Neuronal stem cell (in vitro differentiated cells): ENCODE data around the gene GARNL3.

Experiments used
- DNase-seq: peaks from one replicate; pipeline ENCODE4 v3.0.0-alpha.2; 2013; ENCODE audit warnings: low spot score
- H2AFZ ChIP-seq: one replicate; pipeline ENCODE4 v1.6.1; 2013; ENCODE audit warnings: mild to moderate bottlenecking, low read length, inconsistent platforms
- H2AK5ac ChIP-seq: 2 replicates; pipeline ENCODE4 v1.6.1; 2013; ENCODE audit warnings: low read depth, mild to moderate bottlenecking, inconsistent platforms, low read length, moderate library complexity, mixed read lengths
- H2BK120ac ChIP-seq: 2 replicates; pipeline ENCODE4 v1.6.1; 2013; ENCODE audit warnings: low read depth, mild to moderate bottlenecking, inconsistent platforms, low read length, moderate library complexity, mixed read lengths
- H2BK12ac ChIP-seq: one replicate; pipeline ENCODE4 v1.6.1; 2013; ENCODE audit warnings: low read length, inconsistent platforms
- H2BK15ac ChIP-seq: 2 replicates; pipeline ENCODE4 v1.6.1; 2013; ENCODE audit warnings: mild to moderate bottlenecking, low read length, inconsistent platforms, mixed read lengths
- H2BK5ac ChIP-seq: one replicate; pipeline ENCODE4 v1.6.1; 2013; ENCODE audit warnings: inconsistent platforms, mild to moderate bottlenecking, low read length, moderate library complexity
- H3K14ac ChIP-seq: one replicate; pipeline ENCODE4 v1.6.1; 2013; ENCODE audit warnings: low read length, inconsistent platforms
- H3K18ac ChIP-seq: 2 replicates; pipeline ENCODE4 v1.6.1; 2013; ENCODE audit warnings: low read length, inconsistent platforms
- H3K23ac ChIP-seq: 2 replicates; pipeline ENCODE4 v1.6.1; 2013; ENCODE audit warnings: low read depth, mild to moderate bottlenecking, mixed read lengths, low read length, inconsistent platforms; ENCODE audit not compliant: poor library complexity
- H3K27ac ChIP-seq: replicated peaks from 3 replicates; pipeline ENCODE4 v1.5.1; 2013; ENCODE audit warnings: low read length, inconsistent platforms
- H3K27me3 ChIP-seq, 3 experiments: 2 replicates each; pipeline ENCODE4 v1.6.1; 2013; ENCODE audit warnings: low read length in 3 of 3, mild to moderate bottlenecking in 2 of 3, inconsistent platforms in 1 of 3, low read depth in 1 of 3, mixed read lengths in 1 of 3, moderate library complexity in 1 of 3; ENCODE audit not compliant: control insufficient read depth in 3 of 3, insufficient read depth in 3 of 3
- H3K36me3 ChIP-seq, 2 donors: replicated peaks in 1 of 2; 2 replicates each; pipeline ENCODE4 v1.6.1; 2013; ENCODE audit warnings: low read length in 2 of 2; ENCODE audit not compliant: control insufficient read depth in 2 of 2, insufficient read depth in 2 of 2
- H3K4ac ChIP-seq: 2 replicates; pipeline ENCODE4 v1.6.1; 2013; ENCODE audit warnings: inconsistent platforms, mild to moderate bottlenecking, low read length, moderate library complexity
- H3K4me1 ChIP-seq, 2 donors: 1 replicate in 1 of 2; 2 replicates in 1 of 2; pipeline ENCODE4 v1.6.1; 2013; ENCODE audit warnings: low read length in 2 of 2, low read depth in 1 of 2; ENCODE audit not compliant: control insufficient read depth in 2 of 2, insufficient read depth in 1 of 2
- H3K4me2 ChIP-seq: one replicate; pipeline ENCODE4 v1.6.1; 2013; ENCODE audit warnings: mild to moderate bottlenecking, low read length, inconsistent platforms; ENCODE audit not compliant: insufficient read depth, poor library complexity, severe bottlenecking
- H3K4me3 ChIP-seq, 2 donors: 2 replicates each; pipeline ENCODE4 v1.5.1; 2013; ENCODE audit warnings: low read length in 2 of 2, mild to moderate bottlenecking in 2 of 2, inconsistent platforms in 1 of 2, moderate library complexity in 1 of 2
- H3K79me1 ChIP-seq: one replicate; pipeline ENCODE4 v1.6.1; 2013; ENCODE audit warnings: low read depth, mild to moderate bottlenecking, inconsistent platforms, low read length, moderate library complexity
- H3K9ac ChIP-seq: one replicate; pipeline ENCODE4 v1.6.1; 2013; ENCODE audit warnings: mild to moderate bottlenecking, low read depth, low read length, inconsistent platforms; ENCODE audit not compliant: poor library complexity
- H3K9me3 ChIP-seq, 2 donors: replicated peaks in 1 of 2; 2 replicates each; pipeline versions ENCODE3 to v1.6.1; 2013; ENCODE audit warnings: low read length in 2 of 2, mild to moderate bottlenecking in 2 of 2, inconsistent platforms in 1 of 2, low read depth in 1 of 2, mixed read lengths in 1 of 2, moderate library complexity in 1 of 2; ENCODE audit not compliant: control insufficient read depth in 2 of 2, insufficient read depth in 1 of 2
- H4K8ac ChIP-seq: one replicate; pipeline ENCODE4 v1.6.1; 2013; ENCODE audit warnings: low read depth, mild to moderate bottlenecking, inconsistent platforms, low read length, moderate library complexity
- H4K91ac ChIP-seq: one replicate; pipeline ENCODE4 v1.6.1; 2013; ENCODE audit warnings: low read length, low read depth, mild to moderate bottlenecking, inconsistent platforms; ENCODE audit not compliant: poor library complexity
- WGBS, 2 donors: extraction: QIAGEN DNeasy Blood & Tissue Kit; methylation state at CpG; one replicate each; pipeline ENCODE4 v1.1.7; 2013; ENCODE audit warnings: missing lambda C conversion rate in 2 of 2, mixed read lengths in 1 of 2; ENCODE audit not compliant: insufficient read length in 2 of 2, insufficient replicate concordance in 1 of 2; ENCODE audit errors: extremely low coverage in 2 of 2; 5-methylcytosine and 5-hydroxymethylcytosine counted together

The GARNL3 gene

DNA sequence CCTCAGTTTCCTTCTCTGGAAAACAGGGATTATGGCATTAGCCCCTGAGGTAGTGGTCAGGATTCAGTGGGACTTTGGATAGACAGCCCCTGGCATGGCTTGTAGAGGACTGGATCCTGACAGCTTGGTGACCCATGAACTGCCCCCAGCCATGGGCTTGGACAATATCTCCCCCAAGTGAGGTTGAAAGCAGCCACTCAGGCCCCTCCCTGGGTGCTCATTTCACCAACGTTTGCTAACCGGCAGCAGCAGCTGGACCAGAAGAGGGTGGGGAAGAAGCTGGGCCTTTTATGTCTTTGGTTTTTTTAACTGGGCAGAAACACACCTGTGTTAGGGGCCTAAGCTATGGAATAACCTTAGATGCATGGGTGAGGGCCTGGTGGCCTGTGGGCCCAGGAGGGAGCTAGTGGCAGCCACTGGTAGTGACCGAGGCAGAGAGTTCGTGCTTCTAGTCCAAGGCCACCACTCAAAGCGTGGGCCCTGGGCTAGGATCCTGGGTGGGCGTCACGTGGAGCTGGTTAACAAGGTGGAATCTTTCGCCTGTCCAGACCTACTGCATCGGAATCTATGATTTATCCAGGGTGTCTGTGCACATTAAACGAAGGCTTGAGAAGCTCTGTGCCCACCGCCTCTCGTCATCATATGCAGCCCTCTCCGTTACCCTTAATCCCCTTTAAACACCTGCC, 134.3 kb downstream of the GARNL3 start:
- peak overlapping the region in 1 of 2 donors; percentile 80 for H3K4me3 ChIP-seq
- H3K23ac ChIP-seq: no peak overlapping the region

DNA sequence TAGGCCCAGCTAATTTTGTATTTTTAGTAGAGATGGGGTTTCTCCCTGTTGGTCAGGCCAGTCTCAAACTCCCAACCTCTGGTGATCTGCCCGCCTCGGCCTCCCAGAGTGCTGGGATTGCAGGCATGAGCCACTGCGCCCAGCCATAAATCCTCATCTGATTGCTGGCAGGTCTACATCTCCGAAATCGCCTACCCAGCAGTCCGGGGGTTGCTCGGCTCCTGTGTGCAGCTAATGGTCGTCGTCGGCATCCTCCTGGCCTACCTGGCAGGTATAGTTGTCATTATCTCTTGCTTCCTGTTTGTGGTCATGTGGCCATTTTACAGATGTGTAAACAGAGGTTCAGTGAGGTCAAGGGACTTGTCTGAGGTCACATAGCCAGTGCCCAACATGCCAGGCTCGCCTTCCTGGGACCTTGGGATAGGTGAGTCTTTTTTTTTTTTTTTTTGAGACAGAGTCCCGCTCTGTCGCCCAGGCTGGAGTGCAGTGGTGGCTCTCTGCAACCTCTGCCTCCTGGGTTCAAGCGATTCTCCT, 135.2 kb downstream of the GARNL3 start:
- H3K4ac ChIP-seq: no peak overlapping the region
- peaks cover 9 to 13% of the 10 kb centered on the region in 2 donors for H3K4me1 ChIP-seq
- no peak overlapping the region for H4K91ac ChIP-seq
- H2BK120ac ChIP-seq: no peak overlapping the region
- H2BK5ac ChIP-seq: no peak overlapping the region
- H3K79me1 ChIP-seq: peaks cover 4% of the 10 kb centered on the region
- H4K8ac ChIP-seq: no peak overlapping the region
- no peak overlapping the region for H3K27ac ChIP-seq
- no CpG with 5 or more reads among the region's 14 CpGs for WGBS, 2 donors
- H3K18ac ChIP-seq: no peak overlapping the region
- H3K36me3 ChIP-seq: peaks cover 5 to 51% of the 10 kb centered on the region in 2 donors
- no peak overlapping the region for H3K4me3 ChIP-seq
- H3K9ac ChIP-seq: no peak overlapping the region
- H2BK15ac ChIP-seq: no peak overlapping the region
- H3K27me3 ChIP-seq: peaks cover 0 to 10% (median 0%) of the 10 kb centered on the region in 3 experiments
- no peak overlapping the region for H3K4me2 ChIP-seq
- H2BK12ac ChIP-seq: no peak overlapping the region
- no peak overlapping the region for H3K14ac ChIP-seq
- no peak overlapping the region for H3K23ac ChIP-seq
- no peak for DNase-seq
- no peak overlapping the region for H2AK5ac ChIP-seq
- H3K9me3 ChIP-seq: peaks cover 0 to 2% of the 10 kb centered on the region in 2 donors
- H2AFZ ChIP-seq: no peak overlapping the region

More for the DNA sequence above, 134.3 kb downstream of the GARNL3 start:
- H2BK120ac ChIP-seq: no peak overlapping the region
- no peak overlapping the region for H3K4me2 ChIP-seq
- H3K9me3 ChIP-seq: peaks cover 0 to 2% of the 10 kb centered on the region in 2 donors
- no peak overlapping the region for H3K18ac ChIP-seq
- no peak overlapping the region for H3K27ac ChIP-seq
- no peak overlapping the region for H3K9ac ChIP-seq
- no peak for DNase-seq
- H3K79me1 ChIP-seq: peaks cover 4% of the 10 kb centered on the region
- no peak overlapping the region for H2AK5ac ChIP-seq
- H2BK5ac ChIP-seq: no peak overlapping the region
- H2BK15ac ChIP-seq: no peak overlapping the region
- no peak overlapping the region for H2BK12ac ChIP-seq
- H3K36me3 ChIP-seq: peaks cover 5 to 42% of the 10 kb centered on the region in 2 donors
- no peak overlapping the region for H4K91ac ChIP-seq
- H4K8ac ChIP-seq: no peak overlapping the region
- no peak overlapping the region for H3K4ac ChIP-seq
- H3K14ac ChIP-seq: no peak overlapping the region
- no peak overlapping the region for H2AFZ ChIP-seq
- H3K27me3 ChIP-seq: peaks cover 0 to 10% (median 0%) of the 10 kb centered on the region in 3 experiments
- WGBS, 2 donors: no CpG with 5 or more reads among the region's 13 CpGs
- peaks cover 9 to 13% of the 10 kb centered on the region in 2 donors for H3K4me1 ChIP-seq

DNA sequence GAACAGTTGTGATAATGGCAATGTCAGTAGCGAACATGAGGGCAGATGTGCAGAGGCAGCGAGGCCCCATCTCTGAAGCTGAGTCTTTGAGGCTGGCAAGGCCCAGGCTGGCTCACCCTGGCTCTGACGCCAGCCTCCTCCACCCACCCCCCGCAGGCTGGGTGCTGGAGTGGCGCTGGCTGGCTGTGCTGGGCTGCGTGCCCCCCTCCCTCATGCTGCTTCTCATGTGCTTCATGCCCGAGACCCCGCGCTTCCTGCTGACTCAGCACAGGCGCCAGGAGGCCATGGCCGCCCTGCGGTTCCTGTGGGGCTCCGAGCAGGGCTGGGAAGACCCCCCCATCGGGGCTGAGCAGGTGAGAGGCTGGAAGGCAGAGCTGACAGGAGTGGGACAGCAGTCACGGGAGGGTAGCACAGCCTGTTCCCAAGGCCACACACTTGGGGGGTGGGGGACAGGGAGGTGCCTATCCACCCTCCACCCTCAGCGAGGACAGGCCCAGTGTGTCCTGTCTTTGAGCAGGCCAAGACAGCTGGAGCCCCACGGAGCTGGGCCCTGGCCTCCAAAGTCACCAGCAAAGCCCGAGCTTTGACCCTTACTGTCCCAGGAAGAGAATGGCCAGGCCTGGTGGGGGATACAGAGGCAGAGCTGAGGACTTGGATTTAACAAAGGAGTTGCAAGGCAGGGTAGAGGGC, 138.0 kb downstream of the GARNL3 start:
- H2BK5ac ChIP-seq: no peak overlapping the region
- no peak for DNase-seq
- no peak overlapping the region for H3K18ac ChIP-seq
- H2BK12ac ChIP-seq: no peak overlapping the region
- no CpG with 5 or more reads among the region's 18 CpGs for WGBS, 2 donors
- peaks cover 4% of the 10 kb centered on the region for H3K79me1 ChIP-seq
- no peak overlapping the region for H2BK15ac ChIP-seq
- H2AFZ ChIP-seq: no peak overlapping the region
- no peak overlapping the region for H3K14ac ChIP-seq
- H3K4me2 ChIP-seq: no peak overlapping the region
- peaks cover 8 to 75% of the 10 kb centered on the region in 2 donors for H3K36me3 ChIP-seq
- H3K23ac ChIP-seq: no peak overlapping the region
- no peak overlapping the region for H3K4me3 ChIP-seq
- no peak overlapping the region for H4K91ac ChIP-seq
- no peak overlapping the region for H2BK120ac ChIP-seq
- no peaks in the 10 kb centered on the region for H3K9me3 ChIP-seq
- H3K4ac ChIP-seq: no peak overlapping the region
- no peak overlapping the region for H3K9ac ChIP-seq
- no peak overlapping the region for H3K27ac ChIP-seq
- peaks cover 3 to 12% of the 10 kb centered on the region in 2 donors for H3K4me1 ChIP-seq
- no peak overlapping the region for H2AK5ac ChIP-seq
- H4K8ac ChIP-seq: no peak overlapping the region
- no peaks in the 10 kb centered on the region for H3K27me3 ChIP-seq
